Lower leg skin (tissue), 3 donors: Measurements from ENCODE around the gene ATPAF2.

Experiments used
- CTCF ChIP-seq, 3 donors: fragments of 450-650 bp; IDR thresholded peaks; one replicate each; pipeline ENCODE4 v1.5.1; 2016; ENCODE audit warnings: antibody characterized with exemption in 3 of 3, mild to moderate bottlenecking in 3 of 3, moderate library complexity in 2 of 3
- POLR2A ChIP-seq, 2 donors: fragments of 450-650 bp; IDR thresholded peaks; one replicate each; pipeline ENCODE4 v1.6.1; 2016 to 2017; ENCODE audit warnings: antibody characterized with exemption in 2 of 2, mild to moderate bottlenecking in 1 of 2, moderate library complexity in 1 of 2

DNA sequence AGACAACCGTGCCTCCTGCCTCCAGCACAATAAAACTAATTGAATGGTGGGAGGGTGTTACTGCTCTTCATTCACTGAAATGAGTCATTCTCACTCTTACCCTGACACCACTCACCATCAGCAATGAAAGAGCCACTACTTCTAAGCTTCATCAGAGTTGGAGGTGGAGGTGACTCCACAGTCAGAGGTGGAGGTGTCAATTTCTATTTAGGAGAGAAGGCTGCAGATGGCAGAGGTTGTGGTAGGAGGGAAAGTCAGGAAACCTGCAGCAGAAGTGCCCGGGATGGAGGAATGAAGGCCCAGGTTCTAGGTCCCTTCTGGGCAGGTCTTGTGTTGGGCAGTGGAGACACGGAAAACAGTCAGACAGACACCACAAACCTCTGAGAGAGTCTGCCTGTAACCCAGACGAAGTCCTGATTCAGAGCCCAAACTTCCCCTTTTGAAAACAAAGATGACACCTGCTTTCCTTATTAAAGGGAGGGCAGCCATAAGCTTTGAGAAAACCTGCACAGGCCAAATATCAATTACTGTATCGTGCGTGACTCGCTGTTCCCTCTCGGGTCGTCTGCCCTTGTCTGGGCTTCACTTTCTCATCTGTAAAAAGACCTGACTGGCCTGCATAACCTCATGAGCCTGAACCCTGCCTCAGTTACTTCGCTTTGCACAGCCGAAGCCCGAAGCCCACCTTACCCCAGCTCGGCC lies 668 bp downstream of the ATPAF2 start:
- TF ChIP-seq POLR2A (IDR thresholded peaks at IDR 0.05) = no peak
- no peak for TF ChIP-seq CTCF (IDR thresholded peaks at IDR 0.05)
